GM12801 (cell line): ENCODE results near the gene LDAH.

Source experiments
- TF ChIP-seq, protein P1 (sequence below): IDR thresholded peaks from one replicate; pipeline ENCODE4 v1.5.1; 2011; ENCODE audit warnings: control low read depth; ENCODE audit not compliant: insufficient read length; ENCODE audit errors: extremely low read depth

Gene LDAH

DNA sequence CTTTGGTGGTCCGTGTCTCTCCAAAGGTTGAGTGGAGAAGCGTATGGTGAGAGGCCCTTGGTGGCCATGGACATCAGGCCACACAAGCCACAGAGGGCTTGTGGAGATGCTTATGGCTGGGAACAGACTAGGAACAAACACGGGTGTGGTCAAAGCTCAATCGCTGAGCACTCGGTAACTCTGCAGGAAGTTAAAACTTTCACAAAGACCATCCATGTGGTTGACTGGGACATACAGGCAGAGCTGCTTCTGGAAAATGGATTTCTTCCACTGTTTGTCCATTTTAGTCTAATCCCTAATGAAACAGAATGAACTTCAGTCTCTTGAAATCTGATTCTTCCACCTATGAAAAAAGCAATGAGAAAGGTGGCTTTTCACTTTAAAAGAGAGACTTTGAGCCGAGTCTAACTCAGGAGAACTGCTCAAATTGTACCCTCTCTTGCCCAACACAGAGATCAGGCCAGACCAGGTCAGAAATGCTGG lies 138.3 kb downstream of the LDAH start:
- TF ChIP-seq, protein P1, sequence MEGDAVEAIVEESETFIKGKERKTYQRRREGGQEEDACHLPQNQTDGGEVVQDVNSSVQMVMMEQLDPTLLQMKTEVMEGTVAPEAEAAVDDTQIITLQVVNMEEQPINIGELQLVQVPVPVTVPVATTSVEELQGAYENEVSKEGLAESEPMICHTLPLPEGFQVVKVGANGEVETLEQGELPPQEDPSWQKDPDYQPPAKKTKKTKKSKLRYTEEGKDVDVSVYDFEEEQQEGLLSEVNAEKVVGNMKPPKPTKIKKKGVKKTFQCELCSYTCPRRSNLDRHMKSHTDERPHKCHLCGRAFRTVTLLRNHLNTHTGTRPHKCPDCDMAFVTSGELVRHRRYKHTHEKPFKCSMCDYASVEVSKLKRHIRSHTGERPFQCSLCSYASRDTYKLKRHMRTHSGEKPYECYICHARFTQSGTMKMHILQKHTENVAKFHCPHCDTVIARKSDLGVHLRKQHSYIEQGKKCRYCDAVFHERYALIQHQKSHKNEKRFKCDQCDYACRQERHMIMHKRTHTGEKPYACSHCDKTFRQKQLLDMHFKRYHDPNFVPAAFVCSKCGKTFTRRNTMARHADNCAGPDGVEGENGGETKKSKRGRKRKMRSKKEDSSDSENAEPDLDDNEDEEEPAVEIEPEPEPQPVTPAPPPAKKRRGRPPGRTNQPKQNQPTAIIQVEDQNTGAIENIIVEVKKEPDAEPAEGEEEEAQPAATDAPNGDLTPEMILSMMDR, result no peak

DNA sequence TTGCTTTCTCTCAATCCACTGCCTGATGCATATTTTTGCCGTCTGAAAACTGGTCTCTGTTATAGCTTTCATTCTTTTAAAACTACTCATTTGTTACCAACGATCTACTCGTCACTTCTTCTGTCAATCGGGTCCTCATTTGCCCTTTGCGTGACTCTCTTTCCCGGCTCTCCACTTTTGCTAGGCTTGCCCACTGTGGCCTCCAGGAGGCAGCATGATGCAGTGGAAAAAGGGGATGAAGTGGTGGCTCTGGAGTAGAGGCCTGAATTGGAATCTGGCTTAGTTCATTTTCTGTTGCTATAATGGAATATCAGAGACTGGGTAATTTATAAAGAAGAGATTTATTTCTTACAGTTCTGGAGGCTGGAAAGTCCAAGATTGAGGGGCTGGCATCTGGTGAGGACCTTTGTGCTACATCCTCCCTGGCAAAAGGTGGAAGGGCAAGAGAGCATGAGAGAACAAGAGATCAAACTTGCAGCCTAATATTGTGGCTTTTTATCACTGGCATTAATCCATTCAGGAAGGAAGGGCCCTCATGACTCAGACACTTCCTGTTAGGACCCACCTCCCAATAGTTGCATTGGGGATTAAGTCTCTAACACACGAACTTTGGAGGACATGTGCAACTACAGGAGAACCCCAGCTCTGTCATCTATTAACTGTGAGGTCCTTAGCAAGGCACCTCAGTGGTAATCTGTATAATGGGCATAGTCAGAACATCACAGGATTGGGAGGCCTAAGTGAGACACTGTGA lies 140.6 kb downstream of the LDAH start:
- TF ChIP-seq, protein P1, result no peak

DNA sequence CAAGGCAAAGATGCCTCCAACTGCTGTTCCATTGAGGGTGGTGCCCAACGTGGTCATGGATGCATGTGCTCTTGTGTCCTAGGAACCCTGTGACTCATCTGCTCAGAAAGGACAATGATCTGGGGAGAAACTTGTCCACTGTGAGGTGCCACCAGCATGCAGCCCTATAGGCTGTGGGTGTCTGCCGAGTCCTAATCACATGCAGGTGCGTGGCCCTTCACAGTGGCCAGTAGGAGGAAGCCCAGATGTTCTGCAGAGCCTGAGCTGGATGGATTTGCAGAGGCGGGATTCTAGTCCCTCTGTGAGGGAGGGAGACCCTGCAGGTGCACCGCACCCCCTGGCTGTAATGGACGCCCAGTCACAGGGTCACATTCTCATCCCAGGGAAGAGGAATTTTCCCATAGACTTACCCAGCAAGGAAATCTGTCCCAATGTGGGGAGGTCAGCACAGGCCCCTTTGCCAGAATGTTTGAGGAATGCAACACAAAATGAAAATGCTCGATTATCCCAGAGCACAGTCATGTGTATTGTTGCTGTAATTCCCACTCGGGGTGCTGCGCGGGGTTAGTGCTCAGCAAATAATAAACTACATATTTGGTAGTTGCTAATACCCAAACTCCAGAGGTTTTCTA lies 142.0 kb downstream of the LDAH start:
- TF ChIP-seq, protein P1, result no peak

DNA sequence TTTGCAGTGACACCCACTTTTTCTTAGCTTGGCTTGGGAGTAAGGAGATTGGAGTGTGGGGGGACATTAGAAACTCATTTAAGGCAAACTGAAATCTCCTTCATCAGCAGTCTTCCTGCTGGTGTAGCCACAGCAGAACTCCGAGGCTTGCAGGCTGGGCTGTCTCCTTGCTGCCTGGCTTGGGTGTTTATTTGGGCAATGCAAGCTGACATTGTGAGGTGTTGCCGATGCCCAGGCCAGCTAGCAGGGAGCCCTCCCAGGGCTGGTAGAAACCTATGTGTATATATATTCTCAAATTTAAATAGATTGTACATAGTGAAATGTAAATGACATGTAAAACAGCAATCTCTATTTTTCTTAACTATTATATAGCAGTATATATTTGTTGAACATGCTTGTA lies 144.1 kb downstream of the LDAH start:
- TF ChIP-seq, protein P1, result no peak

DNA sequence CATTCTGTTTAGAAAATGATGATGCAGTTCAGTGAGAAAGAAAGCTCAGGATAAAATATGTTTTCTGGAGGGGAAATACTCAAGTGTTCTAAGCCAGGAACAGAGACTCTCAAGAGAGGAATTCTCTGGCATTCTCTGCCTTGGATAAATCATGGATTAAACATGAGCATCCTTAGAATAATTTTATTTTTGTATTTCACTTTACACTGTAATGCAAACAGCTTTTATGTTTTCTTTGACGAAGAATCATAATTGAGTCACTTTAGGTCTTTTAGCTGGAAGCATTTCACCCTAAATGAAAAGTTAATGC lies 144.9 kb downstream of the LDAH start:
- TF ChIP-seq, protein P1, result no peak

DNA sequence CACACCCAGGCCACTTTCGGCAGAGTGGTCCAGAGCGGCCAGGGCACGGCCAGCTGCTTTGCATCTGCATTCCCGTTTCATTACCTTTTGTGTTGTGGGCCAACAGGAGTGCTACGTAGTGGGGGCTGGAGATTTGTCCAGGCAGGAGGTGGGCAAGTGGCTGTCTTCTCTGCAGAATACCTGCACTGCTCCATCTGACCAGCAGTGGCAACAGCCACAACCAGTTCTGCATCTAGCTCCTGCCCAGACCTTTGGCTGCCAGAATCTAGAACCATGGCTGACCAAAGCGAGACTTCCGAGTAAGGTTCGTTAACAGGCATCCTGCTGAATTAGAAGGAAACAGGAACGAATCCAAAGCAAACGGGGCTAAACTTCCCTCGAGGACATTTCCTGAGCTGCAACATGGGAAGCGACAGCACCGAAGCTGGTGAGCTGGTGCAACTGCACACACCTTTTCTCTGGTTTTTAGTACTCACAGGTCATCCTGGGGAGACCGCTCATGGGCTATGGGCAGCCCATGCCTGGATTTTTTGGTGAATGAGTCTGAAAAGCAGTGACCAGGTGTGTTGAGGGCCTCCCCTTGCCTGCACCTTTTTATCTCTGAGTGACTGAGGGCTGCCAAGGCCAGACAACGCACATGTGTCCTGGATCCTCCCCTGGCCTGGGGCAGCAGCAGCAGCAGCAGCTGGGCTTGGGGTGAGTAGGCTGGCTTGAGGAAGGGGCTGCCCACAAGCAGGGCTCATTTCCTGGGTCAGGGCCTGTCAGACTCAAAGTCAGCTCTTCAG lies 145.4 kb downstream of the LDAH start:
- TF ChIP-seq, protein P1, result no peak
